Stimulated activated CD8-positive, alpha-beta memory T cell treated with anti-CD3 and anti-CD28 coated beads, Interleukin-15, amount 100 ng/mL, for 48 hours (primary cell): Measurements from ENCODE around the gene MANBA.
"Not testable (repeated sequence)": the region's sequence is repeated elsewhere in the genome, so short reads cannot be mapped to it uniquely, and the experiment has no call there.

Experiments
- DNase-seq, 2 donors: peaks; one replicate each; pipeline ENCODE4 v3.0.0-alpha.2; 2020; ENCODE audit warnings: low read depth in 2 of 2

Gene MANBA

DNA sequence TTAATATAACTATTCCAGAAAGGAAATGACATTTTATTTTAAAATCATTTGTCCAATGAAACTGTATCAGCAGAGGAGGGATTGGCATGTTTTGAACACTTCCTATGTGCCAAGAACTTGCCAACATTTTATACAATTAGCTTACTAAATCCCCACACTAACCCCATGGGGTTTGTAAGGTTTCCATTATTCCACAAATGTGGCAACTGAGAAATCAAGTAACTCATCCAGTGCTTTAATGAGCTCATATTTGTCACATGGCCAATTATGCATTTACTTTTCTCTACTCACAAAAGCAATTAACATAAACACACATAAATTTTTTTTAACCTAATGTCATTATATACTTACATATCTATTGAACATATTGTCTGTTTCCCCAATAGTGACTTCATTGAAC lies 37.3 kb downstream of the MANBA start:
- no peak for DNase-seq

GRCh38 chr4:102722740-102723139 lies 38.0 kb downstream of the MANBA start:
- DNase-seq, result no peak

- DNase-seq, result not testable (repeated sequence)
These were observed 41.8 kb downstream of the MANBA start for GRCh38 chr4:102718833-102719575.

GRCh38 chr4:102717448-102718092 lies 43.2 kb downstream of the MANBA start:
- no peak for DNase-seq

- DNase-seq, result no peak
These were observed 45.7 kb downstream of the MANBA start for GRCh38 chr4:102715057-102715456.

DNA sequence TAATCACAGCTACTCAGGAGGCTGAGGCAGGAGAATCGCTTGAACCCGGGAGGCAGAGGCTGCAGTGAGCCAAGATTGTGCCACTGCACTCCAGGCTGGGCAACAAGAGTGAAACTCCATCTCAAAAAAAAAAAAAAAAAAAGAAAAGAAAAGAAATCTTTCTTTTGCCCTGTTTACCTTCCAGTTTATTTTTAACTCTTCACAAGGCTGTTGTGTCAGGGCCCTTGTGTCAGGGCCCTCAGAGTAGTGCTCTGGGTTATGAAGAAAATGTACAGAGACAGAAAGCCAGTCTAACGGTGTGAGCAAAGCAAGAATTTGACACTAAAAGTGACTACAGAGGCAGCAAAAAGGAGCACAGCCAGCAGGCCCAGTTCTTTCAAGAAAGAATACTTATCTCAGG lies 47.0 kb downstream of the MANBA start:
- not testable (repeated sequence) for DNase-seq

DNA sequence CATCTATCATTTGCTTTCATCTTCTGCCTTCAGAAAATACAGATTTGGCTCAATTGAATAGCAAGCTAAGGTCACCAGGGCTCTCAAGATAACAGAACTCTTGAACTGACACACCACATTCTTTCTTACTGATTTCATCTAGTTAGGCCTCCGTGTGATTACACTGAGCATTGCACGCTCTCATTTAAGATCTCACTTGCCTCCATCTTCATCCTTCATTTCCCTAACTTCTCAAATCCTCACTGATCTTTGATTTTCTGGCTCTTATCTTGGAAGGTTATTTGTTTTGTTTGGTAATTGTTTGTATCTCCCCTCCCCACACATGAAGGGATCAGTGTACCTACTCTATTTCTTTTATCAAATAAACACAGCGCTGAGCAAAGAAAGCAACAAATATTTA lies 47.7 kb downstream of the MANBA start:
- DNase-seq, result no peak

DNA sequence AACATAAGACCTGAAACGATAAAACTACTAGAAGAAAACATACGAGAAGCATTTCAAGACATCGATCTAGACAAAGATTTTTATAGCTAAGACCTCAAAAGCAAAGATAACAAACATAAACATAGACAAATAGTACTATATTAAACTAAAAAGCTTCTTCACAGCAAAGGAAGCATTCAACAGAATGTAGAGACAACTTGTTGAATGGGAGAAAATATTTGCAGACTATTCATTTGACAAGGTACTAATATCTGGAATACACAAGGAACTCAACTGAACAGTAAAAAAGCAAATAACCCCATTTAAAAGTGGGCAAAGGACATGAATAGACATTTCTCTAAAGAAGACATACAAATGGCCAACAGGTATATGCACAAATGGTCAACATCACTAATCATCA lies 49.8 kb downstream of the MANBA start:
- no peak for DNase-seq

- DNase-seq, result not testable (repeated sequence)
These were observed 51.7 kb downstream of the MANBA start for GRCh38 chr4:102709060-102709459.

DNA sequence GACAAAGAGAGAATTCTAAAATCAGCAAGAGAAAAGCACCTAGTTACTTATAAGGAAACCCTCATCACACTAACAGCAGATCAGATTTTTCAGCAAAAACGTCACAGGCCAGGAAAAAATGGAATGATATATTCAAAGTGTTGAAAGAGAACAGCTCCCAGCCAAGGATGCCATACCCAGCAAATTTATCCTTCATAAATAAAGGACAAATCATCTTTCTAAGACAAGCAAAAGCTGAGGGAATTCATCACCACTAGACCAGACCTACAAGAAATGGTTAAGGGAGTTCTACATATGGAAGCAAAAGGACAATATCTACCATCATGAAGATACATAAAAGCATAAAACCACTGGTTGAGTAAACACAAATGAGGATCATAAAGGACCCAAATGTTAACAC lies 53.6 kb downstream of the MANBA start:
- no peak for DNase-seq

DNA sequence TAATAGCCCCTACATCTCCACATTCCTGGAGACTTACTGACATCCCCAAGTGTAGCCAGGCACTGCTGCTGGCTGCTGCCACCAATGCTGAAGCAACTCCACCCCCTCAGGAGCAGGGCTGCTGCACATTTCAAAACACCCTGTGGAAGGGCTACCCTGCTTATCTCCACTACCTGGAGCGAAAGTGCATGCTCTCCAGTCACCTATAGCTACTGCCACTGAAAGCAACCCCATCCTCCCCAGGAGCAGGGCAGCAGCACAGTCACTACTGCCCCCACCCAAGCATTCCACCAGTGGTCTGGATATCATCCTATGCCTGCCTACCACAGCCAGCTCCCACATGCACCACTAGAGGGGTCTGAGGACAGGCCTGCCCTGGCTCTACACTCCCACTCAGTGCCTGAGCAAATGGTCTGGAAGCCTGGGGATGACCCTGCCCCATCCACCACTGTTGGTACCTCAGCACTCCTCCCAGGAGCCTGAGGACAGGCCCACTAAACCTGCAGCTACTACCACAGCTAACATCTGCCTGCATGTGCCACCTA lies 55.3 kb downstream of the MANBA start:
- no peak for DNase-seq

GRCh38 chr4:102696758-102697157 lies 64.0 kb downstream of the MANBA start:
- no peak for DNase-seq

DNA sequence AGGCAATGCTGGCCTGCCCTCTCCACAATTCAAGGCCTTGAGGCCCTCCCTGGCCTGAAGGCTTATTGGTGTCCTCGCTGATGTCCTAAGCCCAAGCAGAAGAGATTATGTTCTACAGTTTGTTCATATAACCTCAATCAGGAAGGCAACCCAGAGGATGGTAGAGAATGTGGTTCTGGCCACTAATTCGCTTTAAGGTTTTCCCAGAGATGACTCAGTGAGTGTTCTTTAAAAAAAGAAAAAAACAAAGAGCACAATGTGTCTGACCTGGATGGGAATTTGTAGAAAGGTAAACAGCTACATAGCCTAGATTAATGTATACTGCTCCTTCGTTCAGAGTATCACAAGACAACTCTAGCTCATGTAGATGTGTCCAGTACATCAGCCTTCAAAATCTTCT lies 66.0 kb downstream of the MANBA start:
- no peak for DNase-seq

DNA sequence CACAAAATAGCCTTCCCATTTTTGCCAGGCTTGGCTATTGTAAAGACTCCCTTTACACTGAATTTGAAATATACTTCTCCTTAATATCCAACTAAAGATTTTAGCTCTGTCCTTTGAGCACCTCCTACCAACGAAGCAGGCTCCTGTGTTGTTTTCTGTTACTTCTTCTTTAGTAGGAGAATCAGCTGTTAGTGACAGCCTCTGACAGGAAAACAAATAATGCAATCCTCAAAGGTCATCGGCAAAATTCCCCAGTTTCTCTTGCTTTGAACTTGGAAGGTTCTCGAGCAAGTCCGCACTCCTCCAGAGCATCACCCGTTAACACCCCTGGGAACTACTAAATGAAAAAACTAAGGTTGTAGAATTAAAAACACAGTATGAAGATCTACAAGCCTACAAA lies 66.9 kb downstream of the MANBA start:
- no peak for DNase-seq

GRCh38 chr4:102693262-102693850 lies 67.4 kb downstream of the MANBA start:
- no peak for DNase-seq

- no peak for DNase-seq
These were observed 68.3 kb downstream of the MANBA start for GRCh38 chr4:102692474-102692873.

GRCh38 chr4:102687982-102688433 lies 72.8 kb downstream of the MANBA start:
- DNase-seq, result no peak

- DNase-seq, result no peak
These were observed 73.3 kb downstream of the MANBA start for GRCh38 chr4:102687373-102687981.

GRCh38 chr4:102685768-102686167 lies 75.0 kb downstream of the MANBA start:
- DNase-seq, result no peak

DNA sequence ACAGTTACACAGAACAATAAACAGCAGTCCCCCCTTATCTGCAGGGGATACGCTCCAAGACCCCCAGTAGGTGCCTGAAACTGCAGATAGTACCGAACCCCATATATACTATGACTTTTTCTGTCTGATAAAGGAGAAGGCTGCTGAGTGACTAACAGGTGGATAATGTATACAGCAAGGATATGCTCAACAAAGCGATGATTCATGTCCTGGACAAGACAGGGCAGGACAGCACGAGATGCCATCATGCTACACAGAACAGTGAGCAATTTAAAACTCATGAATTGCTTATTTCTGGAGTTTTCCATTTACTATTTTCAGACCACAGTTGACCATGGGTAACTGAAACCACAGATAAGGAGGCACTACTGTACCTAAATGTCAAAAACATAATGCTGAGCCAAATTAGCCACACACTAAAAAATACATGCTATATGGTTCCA lies 76.1 kb downstream of the MANBA start:
- no peak for DNase-seq

DNA sequence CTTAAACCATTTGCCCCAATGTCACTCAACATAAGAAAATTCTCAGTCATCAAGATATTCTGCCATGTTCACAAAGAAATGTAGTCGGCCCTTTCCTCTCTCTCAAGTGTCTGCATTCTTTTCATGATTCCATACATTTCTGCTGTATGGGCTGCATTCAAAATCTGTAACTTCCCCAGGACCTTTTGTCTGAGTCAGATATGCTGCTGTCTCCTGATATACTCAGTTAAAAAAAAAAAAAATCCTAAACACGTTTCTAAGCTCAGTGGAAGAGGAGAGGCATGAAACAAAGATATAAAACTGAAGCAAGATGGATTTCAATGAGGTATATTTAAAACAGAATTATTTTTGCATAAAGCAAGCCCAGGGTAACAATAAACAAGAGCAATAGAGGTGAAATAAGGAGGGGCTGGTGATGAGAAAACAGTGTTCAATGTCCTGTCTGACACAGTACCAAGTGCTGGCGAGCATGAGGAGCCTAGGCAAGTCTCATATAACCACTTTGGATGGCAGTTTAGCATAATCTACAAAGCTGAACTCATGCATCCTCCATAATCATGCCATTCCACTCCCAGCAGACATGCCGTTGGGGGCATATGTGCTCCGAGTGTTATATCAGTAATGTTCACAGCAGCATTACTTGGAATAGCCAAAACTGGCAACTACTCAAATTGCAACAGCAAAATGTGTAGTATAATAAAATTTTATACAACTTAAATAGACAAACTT lies 76.7 kb downstream of the MANBA start:
- DNase-seq, result no peak
